Hepatocyte (in vitro differentiated cells): ENCODE measurements around the gene RIMS1.

Experiments
- CTCF ChIP-seq: fragments of 200-600 bp; sonication (generic); IDR thresholded peaks from 2 replicates; pipeline ENCODE4 v1.5.1; 2016; ENCODE audit warnings: antibody characterized with exemption, mild to moderate bottlenecking; ENCODE audit not compliant: poor library complexity
- EZH2 ChIP-seq: fragments of 200-600 bp; sonication (generic); IDR thresholded peaks from 2 replicates; pipeline ENCODE4 v1.6.1; 2016; ENCODE audit warnings: antibody characterized with exemption, mild to moderate bottlenecking, borderline replicate concordance

- TF ChIP-seq EZH2, result no peak
- TF ChIP-seq CTCF, result no peak
Measured at GRCh38 chr6:72078096-72078495, 191.7 kb downstream of the RIMS1 start.
